Astrocyte of the spinal cord (primary cell): ENCODE results near the gene PTN.

ENCODE experiments used
- DNase-seq: peaks from one replicate; pipeline ENCODE4 v3.0.0; 2011; ENCODE audit warnings: low read depth, low spot score
- H3K4me3 ChIP-seq: 2 replicates; pipeline ENCODE4 v1.5.1; 2011; ENCODE audit warnings: low read depth, mild to moderate bottlenecking, low read length, moderate library complexity
- in situ Hi-C: cut with HindIII; loops from 2 replicates; pipeline ENCODE4 v1.10.0; 2017; ENCODE audit warnings: low sequenced_read_pairs
- TF ChIP-seq, protein P1 (sequence below): IDR thresholded peaks from 2 replicates; pipeline ENCODE4 v1.5.1; 2012; ENCODE audit warnings: low read depth, mild to moderate bottlenecking, low read length, inconsistent platforms

PTN gene

DNA sequence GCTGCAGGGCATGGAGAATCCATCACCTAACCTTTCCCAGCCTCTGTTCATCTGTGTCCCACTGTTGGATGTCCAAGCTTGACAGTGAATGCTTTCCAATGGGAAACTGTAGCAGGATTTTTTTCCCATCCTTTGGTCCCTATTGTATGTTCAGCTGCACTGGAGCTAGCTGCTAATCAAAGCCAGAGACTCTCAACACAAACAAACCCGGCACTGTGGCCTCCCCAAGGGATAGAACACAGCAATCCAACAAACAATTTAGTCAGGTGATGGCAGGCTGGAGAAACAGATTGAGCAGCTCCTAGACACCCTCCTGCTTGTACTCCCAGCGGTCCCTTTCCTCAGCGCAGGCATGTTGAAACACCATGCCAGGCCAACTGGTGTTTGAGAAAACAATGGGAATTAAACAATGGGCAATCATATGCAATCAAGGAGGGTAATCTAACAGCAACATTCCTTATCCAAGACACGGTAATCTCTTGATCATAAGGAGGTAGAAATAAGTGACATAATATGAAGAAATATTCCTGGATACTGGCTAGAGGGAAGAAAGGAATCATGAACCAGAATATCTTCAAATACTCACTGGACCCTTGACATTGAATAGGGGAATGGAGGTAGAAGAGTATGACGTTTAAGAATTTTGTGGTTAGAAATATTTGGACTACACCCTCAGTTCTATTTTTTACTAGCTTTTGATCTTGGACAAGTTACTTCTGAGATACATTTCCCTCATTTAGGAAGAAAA is 15.0 kb downstream of the PTN start:
- TF ChIP-seq, protein P1, sequence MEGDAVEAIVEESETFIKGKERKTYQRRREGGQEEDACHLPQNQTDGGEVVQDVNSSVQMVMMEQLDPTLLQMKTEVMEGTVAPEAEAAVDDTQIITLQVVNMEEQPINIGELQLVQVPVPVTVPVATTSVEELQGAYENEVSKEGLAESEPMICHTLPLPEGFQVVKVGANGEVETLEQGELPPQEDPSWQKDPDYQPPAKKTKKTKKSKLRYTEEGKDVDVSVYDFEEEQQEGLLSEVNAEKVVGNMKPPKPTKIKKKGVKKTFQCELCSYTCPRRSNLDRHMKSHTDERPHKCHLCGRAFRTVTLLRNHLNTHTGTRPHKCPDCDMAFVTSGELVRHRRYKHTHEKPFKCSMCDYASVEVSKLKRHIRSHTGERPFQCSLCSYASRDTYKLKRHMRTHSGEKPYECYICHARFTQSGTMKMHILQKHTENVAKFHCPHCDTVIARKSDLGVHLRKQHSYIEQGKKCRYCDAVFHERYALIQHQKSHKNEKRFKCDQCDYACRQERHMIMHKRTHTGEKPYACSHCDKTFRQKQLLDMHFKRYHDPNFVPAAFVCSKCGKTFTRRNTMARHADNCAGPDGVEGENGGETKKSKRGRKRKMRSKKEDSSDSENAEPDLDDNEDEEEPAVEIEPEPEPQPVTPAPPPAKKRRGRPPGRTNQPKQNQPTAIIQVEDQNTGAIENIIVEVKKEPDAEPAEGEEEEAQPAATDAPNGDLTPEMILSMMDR = no peak
- in situ Hi-C loops = no loop called here
- H3K4me3 ChIP-seq = no peak overlapping the region
- peak; percentile 49 for DNase-seq

DNA sequence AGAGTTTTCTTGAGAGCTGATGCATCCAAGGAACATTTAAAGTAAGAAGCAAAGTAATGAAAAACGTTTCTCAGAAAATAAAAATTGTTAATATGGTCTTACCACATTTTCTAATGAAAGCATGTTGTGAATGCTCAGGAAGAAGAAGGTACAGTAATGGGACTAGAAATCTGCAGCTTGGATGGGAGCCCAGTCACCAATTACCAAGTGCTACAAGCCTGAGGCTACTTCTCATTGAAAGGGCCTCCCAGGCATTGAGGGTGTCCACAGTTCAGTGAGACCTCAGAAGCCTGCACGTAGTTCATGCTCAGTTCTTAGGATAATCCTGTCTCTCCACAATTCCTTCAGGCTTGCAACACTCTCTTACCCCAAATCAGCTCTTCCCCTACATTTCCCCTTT is 17.6 kb downstream of the PTN start:
- TF ChIP-seq, protein P1 = no peak
- in situ Hi-C loops = no loop called here

DNA sequence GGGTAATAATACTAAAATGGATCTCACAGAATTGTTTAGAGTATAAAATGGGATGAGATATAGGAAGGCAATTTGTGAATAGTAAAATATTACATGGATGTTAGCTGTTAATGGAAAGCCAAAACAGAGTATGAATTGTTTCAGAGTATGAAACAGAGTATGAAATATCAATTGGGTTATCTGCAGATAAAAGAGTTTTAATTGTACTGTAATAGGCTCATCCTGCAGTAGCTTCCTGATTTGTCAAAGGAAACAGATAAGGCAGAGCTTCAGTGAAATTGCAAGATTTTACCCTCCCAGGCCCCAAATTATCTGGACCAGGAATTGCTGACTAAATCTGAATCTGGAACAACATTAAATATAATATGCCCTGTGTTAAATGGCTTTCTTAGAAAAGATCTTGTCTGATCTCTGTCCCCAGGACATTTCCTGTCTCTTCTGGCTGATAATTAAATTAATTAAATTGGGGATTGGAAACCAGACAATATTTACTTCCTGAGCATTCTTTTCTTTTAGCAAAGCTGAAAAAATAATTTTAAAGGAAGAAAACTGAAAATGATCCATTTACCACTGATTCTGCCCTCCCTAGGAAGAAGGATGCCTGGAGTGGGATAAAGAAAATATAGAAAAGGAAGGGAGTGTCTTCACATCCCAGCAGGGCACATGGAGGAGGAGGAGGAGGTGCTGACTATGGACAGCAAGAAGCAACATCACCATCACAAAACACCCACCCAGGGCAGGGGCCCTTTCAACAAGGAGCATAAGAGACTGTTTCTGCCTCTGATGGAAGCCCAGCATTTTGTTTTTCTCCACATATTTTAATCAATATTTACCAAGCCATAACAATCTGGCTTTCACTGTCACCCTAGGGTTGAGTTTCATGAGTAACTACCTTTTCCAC is 18.5 kb downstream of the PTN start:
- DNase-seq = no peak
- TF ChIP-seq, protein P1 = no peak
- H3K4me3 ChIP-seq = no peak overlapping the region
- in situ Hi-C loops = no loop called here

More for the DNA sequence above, 17.6 kb downstream of the PTN start:
- no peak for DNase-seq
- H3K4me3 ChIP-seq = no peak overlapping the region

DNA sequence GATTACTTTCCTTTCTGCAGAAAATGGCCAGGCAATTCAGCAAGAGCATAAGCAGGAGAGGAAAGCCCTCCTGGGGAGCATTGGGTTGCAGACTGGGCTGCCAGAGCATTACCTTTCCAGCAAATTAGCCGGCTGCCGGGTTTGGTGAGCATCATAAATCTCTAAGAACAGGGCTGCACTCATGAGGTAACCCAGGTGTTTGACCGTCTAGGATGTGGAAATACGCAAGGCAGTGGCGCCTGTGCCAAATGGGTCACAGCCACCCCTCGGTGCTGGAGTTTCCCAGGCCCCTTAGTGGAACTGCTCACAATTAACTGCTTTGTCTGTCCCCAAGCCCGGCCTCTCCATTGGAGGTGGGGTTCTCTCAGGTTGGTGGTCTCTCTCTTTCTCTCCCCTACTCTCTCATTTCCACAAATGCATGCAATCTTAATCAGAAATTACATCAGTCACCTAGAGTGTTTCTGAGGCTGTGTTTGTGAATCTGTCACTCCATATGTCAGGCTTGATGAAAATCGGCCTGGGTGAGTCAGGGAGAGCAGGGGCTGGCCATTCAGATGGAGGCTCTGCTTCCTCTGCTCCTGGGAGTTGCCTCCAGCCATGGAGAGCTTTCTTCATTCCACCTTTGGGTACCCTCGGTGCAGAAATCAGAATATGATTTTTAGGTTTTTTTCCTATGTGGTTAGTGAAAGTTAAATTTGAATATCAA is 26.7 kb downstream of the PTN start:
- TF ChIP-seq, protein P1 = no peak
- in situ Hi-C loops = no loop called here
- H3K4me3 ChIP-seq = no peak overlapping the region
- no peak for DNase-seq

DNA sequence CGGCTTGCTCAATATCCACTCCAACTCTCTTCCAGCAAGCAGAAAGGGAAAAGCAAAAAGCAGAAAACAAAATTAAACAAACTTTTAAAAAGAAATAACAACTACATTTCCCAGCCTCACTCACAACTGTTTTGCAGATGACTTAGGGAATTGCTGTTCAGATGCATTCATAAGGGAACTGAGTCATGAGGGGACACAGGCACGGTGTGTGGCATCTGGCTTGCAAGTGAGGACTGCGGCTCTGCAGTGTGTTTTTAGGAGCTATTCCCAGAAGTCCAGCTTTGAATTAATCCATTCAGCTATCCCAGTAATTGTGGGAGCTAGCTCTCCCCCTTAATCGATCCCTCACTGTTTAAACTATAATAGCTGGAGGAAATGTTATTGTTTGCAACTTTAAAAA is 30.3 kb downstream of the PTN start:
- in situ Hi-C loops = no loop called here
- H3K4me3 ChIP-seq = no peak overlapping the region
- DNase-seq = peak; percentile 60
- TF ChIP-seq, protein P1 = no peak

DNA sequence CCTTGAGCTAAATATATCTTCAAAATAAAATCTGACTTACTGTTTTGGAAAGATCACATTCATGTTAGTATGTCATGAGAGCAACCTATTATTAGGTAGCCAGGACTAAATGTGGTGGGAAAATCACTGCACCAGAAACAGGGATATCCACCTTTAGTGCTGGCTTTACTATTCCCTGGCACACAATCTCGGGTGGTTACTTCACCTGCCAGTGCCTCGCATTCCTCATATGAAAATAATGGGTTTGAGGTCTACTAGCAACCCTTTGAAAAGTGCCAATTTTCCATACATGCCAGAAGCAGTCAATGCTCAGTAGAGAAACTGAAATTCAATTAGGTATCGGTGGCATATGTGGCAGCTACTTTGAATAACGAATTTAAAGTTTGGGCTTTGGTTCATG is 36.8 kb downstream of the PTN start:
- DNase-seq = no peak
- TF ChIP-seq, protein P1 = no peak
- no peak overlapping the region for H3K4me3 ChIP-seq
- in situ Hi-C loops = no loop called here
